ENCODE measurements around the gene WDFY4. TPM values are rescaled to one million over a fixed set of nuclear protein-coding genes. Genes with fewer than 3 reads are reported as not detected.

The WDFY4 gene
- total RNA-seq, 1 experiment from 2014 or later = 0.22 TPM

- CTCF ChIA-PET = no interaction called here
- intact Hi-C loops (cut with micrococcal nuclease) = no loop called here
- ATAC-seq = no peak
Observed at GRCh38 chr10:48770561-48771089, 86.0 kb downstream of the WDFY4 start.

GRCh38 chr10:48771234-48771633 is 86.6 kb downstream of the WDFY4 start:
- Histone ChIP-seq H3K9me2 (ENCODE audit: insufficient read depth) (no peaks in the 10 kb centered on the region), H4K20me1 (ENCODE audit: insufficient read depth) (no peaks in the 10 kb centered on the region), H3K36me3 (ENCODE audit: control insufficient read depth in 1 of 2, insufficient read depth in 2 of 2, low read length in 2 of 2) (no peaks in the 10 kb centered on the region), H3K9me3 (ENCODE audit: control insufficient read depth in 1 of 2, insufficient read depth in 1 of 2, low read depth in 1 of 2, low read length in 2 of 2) (no peaks in the 10 kb centered on the region), H3K4me3 (replicated peaks in 1 of 2; ENCODE audit: low read depth in 1 of 2, low read length in 2 of 2) (no peak overlapping the region), H2AFZ (ENCODE audit: low read depth, low read length, poor library complexity, severe bottlenecking) (no peak overlapping the region), H3K79me2 (ENCODE audit: insufficient read depth, low read length) (no peaks in the 10 kb centered on the region), H3K9ac (ENCODE audit: low read length) (no peak overlapping the region), H3K4me2 (ENCODE audit: low read length) (no peak overlapping the region), H3K27me3 (ENCODE audit: insufficient read depth, low read length) (peaks cover 25% of the 10 kb centered on the region), H3K4me1 (ENCODE audit: control insufficient read depth in 1 of 2, insufficient read depth in 2 of 2, low read length in 2 of 2) (no peaks in the 10 kb centered on the region), H3K27ac (ENCODE audit: low read depth, low read length) (no peak overlapping the region)
- ATAC-seq (no peak), DNase-seq (ENCODE audit: low read depth, low spot score) (no peak)
- no TSS peak for BruUV-seq (replicated peaks)
- CTCF ChIA-PET = no interaction called here
- RAD21 ChIA-PET (ENCODE audit: low non-redundant PET in 1 of 2, low total read pairs in 2 of 2, uncharacterized antibody in 2 of 2, unreplicated experiment in 2 of 2) = no interaction called here
- POLR2A ChIA-PET = no interaction called here
- intact Hi-C loops (cut with micrococcal nuclease) = no loop called here
- no peak for TF ChIP-seq MAX (IDR thresholded peaks at IDR 0.05)
- TF ChIP-seq ELF1 (IDR thresholded peaks at IDR 0.05; ENCODE audit: borderline replicate concordance, low read depth) = no peak
- no peak for TF ChIP-seq FOSL1 (IDR thresholded peaks at IDR 0.05; ENCODE audit: low read depth)
- TF ChIP-seq SIN3A (IDR thresholded peaks at IDR 0.05; ENCODE audit: low read depth) = no peak
- no peak for TF ChIP-seq YY1 (IDR thresholded peaks at IDR 0.05; ENCODE audit: extremely low read depth, insufficient replicate concordance, low read depth, low read length)
- TF ChIP-seq ZFX (IDR thresholded peaks at IDR 0.05) = no peak
- TF ChIP-seq ZBTB33 (IDR thresholded peaks at IDR 0.05; ENCODE audit: extremely low read depth, insufficient replicate concordance, low read length) = no peak
- no peak for TF ChIP-seq CTCF (IDR thresholded peaks at IDR 0.05 in 2 of 3, conservative IDR thresholded peaks at IDR 0.05 in 1 of 3; ENCODE audit: borderline replicate concordance in 1 of 3, insufficient read depth in 1 of 3, low read depth in 2 of 3, low read length in 2 of 3)

More at GRCh38 chr10:48770561-48771089, 86.0 kb downstream of the WDFY4 start:
- Histone ChIP-seq H3K27ac (ENCODE audit: low read depth, low read length) (no peak overlapping the region), H3K9ac (ENCODE audit: low read length) (no peak overlapping the region), H2AFZ (ENCODE audit: low read depth, low read length, poor library complexity, severe bottlenecking) (no peak overlapping the region), H4K20me1 (ENCODE audit: insufficient read depth) (no peaks in the 10 kb centered on the region), H3K36me3 (ENCODE audit: control insufficient read depth in 1 of 2, insufficient read depth in 2 of 2, low read length in 2 of 2) (no peaks in the 10 kb centered on the region), H3K4me1 (ENCODE audit: control insufficient read depth in 1 of 2, insufficient read depth in 2 of 2, low read length in 2 of 2) (no peaks in the 10 kb centered on the region), H3K27me3 (ENCODE audit: insufficient read depth, low read length) (peaks cover 27% of the 10 kb centered on the region), H3K79me2 (ENCODE audit: insufficient read depth, low read length) (no peaks in the 10 kb centered on the region), H3K4me3 (replicated peaks in 1 of 2; ENCODE audit: low read depth in 1 of 2, low read length in 2 of 2) (no peak overlapping the region), H3K9me2 (ENCODE audit: insufficient read depth) (no peaks in the 10 kb centered on the region), H3K4me2 (ENCODE audit: low read length) (no peak overlapping the region), H3K9me3 (ENCODE audit: control insufficient read depth in 1 of 2, insufficient read depth in 1 of 2, low read depth in 1 of 2, low read length in 2 of 2) (no peaks in the 10 kb centered on the region)
- no peak for DNase-seq (ENCODE audit: low read depth, low spot score)
- RAD21 ChIA-PET (ENCODE audit: low non-redundant PET in 1 of 2, low total read pairs in 2 of 2, uncharacterized antibody in 2 of 2, unreplicated experiment in 2 of 2) = no interaction called here
- BruUV-seq (replicated peaks) = no TSS peak
- POLR2A ChIA-PET = no interaction called here
- TF ChIP-seq CEBPB (IDR thresholded peaks at IDR 0.05; ENCODE audit: low read depth) (no peak), SRF (IDR thresholded peaks at IDR 0.05; ENCODE audit: low read depth) (no peak)
